NCI-H345 (cell line): ENCODE measurements around the gene C22orf15.

Source experiments
- DNase-seq: peaks from one replicate; lab custom pipeline; 2025; lab: John Stamatoyannopoulos, UW

C22orf15 gene

DNA sequence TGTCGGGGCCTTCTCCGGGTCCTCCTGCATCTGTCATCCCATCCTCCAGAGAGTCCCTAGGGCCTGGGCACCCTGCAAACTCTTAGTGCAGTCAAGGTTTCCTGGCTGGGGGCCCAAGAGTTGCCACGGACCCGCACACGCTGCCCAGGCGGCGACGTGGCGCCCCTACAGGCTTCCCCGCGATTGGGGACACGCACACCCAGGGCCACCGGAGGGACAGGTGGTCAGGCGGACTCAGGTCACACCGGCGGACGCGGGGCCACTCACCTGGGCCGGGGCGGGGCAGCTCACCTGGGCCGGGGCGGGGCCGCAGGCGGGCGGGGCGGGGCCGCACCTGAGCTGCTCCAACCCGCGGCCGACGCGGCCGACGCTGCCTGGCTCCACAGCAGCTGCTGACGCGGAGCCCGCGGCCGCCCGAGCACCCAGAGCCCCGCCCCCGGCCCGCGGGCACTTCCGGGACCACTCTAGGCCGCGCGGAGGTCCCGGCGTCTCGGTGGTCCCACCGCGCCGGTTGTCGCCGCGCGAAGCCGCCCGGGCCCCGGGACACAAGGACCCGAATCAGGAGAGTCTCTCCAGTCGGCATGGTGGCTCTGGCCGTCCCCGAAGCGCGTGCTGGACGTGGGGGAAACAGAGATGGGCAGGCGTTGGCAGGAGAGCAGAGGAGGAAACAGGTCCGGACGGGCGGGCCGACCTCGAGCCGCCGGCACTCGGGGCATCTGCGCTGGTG, 11.9 kb upstream of the C22orf15 start, which contains the start of gene ZNF70:
Gene ZNF70 (minus strand): TSS at position 399 of the 727 bp plus-strand sequence. CDS start 5,972 bp downstream, outside the sequence.
- peak; percentile 97 for DNase-seq

DNA sequence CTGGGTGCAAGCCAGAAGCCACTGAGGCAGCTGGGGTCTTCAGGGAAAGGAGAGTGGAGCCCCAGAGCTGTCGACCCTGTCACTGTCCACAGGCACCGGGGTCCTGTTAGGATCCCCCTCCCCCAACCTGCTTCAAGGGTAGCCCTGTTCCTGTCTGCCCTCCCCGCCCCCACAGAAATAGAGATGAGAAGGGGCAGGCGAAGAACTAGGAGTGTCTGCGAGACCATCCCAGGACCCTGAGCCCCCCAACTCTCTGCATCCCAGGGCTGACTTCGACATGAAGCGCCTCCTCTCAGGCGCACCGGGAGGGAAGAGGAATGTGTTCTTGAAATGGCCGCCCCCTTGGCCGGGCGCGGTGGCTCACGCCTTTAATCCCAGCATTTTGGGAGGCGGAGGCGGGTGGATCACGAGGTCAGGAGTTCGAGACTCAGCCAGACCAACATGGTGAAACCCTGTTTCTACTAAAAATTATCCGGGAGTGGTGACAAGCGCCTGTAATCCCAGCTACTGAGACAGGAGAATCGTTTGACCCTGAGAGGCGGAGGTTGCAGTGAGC, 11.3 kb upstream of the C22orf15 start:
- peak; percentile 43 for DNase-seq

DNA sequence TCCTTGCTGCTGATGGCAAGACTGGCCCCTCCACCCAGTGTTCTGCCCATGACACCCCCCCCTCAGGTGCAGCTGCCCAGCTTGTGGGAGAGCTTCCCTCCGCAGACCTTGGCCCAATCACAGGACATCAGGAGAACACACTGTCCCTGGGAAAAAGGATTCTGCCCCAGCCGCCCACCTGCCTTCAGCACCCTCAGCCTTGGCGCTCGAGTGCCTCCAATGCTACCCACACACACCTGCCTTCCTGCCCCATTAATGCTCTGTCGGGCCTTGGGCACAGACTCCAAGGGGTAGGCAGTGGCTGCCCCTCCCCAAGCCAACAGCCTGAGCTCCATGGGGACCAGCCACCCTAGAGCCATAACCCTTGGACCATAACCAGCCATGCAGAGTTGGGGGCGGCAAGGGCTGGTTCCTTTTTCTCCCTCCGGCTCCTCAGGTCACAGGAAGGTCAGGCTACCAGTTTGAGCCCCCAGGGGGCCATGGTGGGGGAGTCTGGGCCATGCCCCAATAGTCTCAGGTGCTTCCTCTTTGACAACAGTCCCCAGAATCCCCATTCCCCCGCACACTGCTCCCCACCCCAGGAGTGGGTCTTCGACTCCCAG, 10.6 kb upstream of the C22orf15 start:
- DNase-seq: no peak

DNA sequence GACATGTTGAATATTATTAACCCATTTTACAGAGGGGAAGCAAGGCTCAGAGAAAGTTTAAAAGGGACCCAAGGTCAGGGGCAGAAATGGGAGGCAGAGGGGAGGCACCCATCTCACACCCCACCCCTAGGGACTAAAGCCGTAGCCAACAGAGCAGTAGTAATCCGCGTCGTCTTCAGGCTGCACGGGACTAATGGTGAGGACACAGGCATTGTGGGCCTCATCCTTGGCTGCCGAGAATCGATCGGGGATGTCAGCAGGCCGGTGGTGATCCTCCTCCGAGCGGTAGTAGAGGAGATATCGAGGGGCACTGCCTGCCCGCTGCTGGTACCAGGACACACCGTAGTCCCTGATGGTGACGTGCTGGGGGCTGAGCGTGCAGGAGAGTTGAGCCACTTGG, 10.0 kb upstream of the C22orf15 start:
- DNase-seq: no peak

DNA sequence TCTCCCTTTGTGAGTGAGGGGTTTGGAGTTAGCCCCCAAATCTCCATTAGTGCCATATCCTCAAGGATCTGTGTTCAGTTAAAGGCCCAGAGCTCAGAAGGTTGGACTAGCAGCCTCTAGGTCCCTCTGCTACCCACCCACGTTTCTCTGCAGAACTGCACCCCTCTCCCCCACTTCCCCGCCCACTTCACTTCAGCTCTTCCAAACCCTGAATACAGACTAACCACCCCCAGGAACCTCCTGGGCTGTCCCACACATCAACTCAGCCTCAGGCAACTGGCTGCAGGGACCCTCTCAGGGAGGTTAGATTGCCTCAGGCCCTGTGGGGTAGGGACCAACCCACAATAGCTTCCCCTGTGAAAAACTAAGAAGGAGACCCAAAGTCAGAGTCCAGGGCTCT, 9.4 kb upstream of the C22orf15 start:
- DNase-seq: no peak

DNA sequence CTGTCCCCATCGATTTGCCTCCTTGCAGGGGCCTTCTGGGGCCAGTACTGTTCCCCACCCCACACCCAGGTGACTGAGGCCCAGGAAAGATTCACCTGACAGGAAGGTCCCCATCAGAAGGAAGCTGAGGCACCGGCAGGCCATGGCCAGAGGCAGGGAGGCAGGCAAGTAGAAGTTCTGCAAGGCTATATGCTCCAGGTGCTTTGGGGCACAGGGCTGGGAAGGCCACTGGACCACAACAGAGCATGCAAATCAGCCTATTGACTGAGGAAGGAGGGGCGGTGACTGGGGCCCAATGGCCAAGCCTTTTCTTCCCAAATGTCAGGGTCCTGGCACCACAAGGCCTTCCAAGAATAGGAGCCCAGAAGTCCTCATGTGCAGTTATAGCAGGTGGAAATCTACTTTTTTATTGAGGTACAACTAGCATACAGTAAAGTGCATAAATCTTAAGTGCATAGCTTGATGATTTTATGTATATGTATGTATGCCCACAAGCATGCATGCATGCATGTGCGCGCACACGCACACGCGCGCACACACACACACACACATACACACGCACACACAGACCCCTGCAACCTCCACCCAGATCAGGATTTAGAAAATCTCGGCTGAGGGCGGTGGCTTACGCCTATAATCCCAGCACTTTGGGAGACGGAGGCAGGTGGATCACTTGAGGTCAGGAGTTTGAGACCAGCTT, 8.4 kb upstream of the C22orf15 start, which contains the start of gene VPREB3:
Gene VPREB3 (minus strand): TSS at position 206 of the 700 bp plus-strand sequence. CDS start 62 bp downstream, at position 144.
- no peak for DNase-seq

DNA sequence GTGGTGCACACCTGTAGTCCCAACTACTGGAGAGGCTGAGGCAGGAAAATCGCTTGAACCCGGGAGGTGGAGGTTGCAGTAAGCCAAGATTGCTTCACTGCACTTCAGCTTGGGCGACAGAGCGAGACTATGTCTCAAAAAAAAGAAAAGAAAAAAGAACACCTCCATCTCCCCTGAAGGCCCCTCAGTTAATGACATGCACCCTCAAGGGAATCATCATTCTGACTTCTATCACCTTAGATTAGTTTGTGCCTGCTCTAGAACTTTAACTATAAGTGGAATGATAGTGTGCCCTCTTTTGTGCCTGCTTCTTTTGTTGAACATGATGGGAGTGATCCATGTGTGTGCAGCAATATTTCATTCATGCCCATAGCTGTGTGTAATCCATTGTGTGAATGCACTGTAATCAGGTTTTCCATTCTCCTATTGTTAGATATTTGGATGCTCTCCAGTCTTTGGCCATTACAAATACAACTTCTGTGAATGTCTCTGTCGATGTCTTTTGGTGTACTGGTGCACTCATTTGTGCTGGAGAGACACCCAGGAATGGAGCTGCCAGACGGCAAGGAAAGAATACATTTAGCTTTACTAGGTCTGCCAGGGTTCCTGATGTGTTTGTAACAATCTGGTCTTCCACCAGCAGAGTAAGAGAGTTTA, 7.7 kb upstream of the C22orf15 start:
- DNase-seq: peak; percentile 83

DNA sequence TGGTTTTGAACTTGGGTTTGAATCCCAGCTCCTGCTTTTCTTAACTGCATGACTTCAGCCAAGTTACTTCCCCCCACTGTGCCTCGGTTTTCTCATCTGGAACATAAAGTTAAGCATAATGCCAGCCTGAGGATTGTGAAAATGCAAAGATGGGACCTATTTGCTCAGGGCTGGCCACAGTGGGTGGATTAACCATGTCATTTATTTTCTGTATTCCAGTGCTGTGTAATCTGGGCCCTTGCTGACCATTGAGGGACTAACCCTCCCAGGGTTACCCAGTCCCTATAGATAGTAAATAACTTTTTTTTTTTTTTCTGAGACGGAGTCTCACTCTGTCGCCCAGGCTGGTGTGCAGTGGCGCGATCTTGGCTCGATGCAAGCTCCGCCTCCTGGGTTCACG, 7.1 kb upstream of the C22orf15 start:
- no peak for DNase-seq

DNA sequence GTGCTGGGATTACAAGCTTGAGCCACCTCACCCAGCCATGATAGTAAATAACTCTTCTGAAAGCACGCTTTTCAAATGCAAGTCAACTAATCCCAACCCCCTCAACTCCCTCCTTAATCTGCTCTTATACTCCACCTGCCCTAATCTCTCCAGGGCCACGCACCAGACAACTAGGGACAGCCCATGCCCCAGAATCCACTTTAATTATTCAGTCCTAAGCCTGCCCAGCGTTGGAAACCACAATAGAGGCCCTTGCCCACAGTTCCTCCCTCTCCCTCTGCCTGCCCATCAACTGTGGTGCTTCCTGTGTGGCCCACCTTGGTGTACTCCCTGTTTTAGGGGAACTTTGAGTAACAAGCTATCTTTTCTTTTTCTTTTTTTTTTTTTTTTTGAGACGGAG, 5.9 kb upstream of the C22orf15 start:
- DNase-seq: no peak

DNA sequence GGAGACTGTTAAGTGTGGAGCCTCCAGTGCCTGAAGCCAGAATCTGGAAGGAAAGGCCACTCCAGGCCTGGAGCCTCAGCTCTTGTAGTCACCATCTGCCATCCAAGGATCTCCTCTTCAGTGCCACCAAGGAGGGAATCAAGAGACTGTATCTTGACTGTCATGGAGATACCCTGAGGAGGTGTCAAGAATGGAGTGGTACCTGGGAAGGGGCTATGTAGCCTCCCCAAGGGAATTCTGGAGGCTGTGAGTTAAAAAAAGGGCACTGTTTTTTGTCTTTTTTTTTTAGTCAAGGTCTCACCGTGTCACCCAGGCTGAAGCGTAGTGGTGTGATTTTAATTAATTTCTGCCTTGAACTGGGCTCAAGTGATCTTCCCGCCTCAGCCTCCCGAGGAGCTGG, 3.2 kb upstream of the C22orf15 start:
- DNase-seq: no peak

DNA sequence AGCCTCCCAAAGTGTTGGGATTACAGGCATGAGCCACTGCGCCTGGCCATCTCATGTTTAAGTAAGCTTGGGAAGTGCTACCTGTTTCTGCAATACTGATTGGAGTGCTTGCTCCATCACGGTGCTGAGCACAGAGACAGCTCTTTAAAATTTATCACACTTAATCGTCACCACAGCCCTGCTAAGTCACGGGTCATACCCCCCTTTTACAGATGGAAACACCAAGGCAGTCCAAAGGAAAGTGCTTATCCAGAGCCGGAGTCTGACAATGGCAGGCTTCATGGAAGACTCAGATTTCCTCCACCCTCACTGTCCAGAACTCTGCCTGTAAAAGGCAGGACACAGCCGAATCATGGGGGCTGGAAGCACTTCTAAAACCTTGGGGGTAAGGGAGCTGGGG, 2.7 kb upstream of the C22orf15 start:
- no peak for DNase-seq

DNA sequence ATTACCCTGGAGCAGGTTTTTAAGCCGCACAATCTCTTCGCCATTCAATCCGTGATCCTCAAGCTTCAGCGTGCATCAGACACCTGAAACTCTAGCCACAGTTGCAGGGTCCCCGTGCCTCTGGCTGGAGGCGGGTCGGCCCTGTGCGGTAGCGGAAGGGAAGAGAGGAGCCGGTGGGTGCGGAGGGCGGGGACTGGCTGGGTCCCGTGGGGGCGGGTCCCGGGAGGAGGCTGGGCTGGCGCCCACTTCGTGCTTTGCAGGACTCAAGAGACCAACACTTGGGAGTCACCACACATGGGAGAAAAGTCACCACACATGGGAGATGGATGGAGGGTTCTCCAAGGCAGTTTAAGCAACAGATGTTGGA, 772 bp downstream of the C22orf15 start:
- DNase-seq: no peak

DNA sequence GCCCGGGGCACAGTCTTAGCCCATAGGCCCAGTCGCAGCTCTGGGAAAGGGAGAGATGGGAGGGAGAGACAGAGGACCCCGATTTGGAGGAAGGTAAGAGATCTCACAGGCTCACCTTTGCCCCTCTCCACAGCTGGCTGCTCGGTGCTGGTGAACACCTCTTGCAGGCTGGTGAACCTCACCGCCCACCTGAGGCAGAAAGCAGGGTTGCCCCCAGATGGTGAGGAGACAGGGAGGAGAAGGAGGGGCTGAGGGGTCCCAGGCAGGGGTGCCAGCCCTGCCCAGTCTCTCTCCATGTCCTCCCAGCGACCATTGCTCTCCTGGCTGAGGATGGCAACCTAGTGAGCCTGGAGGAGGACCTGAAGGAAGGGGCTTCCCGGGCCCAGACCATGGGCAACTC, 1.2 kb downstream of the C22orf15 start:
- DNase-seq: no peak

DNA sequence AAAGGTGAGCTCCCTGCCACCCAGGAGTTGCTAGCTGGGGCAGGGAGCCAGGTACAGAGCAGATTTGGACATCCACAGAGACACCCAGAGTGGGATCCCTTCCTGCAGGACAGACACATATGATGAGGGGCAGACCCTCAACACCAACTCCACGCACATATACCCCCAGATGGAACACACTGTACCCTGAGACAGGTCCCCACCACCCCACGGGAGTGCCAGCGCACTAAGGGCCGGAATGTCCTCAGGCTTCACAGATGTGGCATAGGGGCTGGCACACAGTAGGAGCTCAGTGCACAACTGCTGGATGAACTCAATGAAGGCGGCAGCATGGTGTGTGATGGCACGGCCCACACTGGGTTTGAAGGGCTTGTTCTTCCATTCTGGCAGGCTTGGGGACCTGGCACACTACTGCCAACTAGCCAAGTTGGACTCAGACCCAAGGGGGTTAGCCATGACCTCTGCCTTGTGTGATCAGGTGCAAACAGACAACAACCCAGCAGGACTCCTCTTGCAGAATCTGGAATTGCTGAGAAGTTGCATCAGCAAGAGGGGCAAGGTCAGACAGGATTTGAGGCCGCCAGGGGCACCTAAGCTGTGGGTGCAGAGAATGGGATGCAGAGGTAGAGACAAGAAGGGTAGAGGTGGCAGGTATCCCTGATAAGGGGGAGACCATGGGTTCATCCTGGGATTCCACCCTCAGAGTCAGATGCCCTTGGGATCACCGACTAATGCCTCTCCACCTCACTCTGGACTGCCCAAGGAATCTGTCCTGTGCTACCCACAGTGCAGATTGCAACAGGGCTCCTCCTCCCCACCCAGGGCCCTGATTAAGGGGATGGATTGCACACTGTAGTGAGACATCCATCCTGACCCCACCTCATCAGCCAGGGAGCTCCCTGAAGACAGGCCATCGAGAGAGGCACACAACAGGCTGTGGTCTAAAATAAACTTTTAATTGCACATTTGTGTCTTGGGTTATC, 2.4 kb downstream of the C22orf15 start:
- no peak for DNase-seq

DNA sequence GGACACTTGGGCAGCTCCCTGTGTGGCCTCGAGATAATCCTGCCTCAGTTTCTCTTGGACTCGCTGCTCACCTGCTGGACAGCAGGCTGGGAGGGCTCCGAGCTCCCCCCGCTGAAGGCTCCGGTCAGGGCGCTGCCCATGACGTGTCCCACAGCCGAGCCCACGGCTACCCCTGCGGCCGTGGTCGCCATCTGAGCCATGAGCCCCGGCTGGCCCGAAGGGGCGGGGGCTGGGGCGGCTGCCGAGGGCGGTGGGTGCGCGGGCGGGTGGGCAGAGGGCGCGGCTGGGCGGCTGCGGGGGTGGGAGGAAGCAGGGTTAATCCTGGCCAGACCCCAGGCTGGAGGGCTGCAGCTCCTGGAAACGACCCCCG, 4.5 kb downstream of the C22orf15 start:
- no peak for DNase-seq

DNA sequence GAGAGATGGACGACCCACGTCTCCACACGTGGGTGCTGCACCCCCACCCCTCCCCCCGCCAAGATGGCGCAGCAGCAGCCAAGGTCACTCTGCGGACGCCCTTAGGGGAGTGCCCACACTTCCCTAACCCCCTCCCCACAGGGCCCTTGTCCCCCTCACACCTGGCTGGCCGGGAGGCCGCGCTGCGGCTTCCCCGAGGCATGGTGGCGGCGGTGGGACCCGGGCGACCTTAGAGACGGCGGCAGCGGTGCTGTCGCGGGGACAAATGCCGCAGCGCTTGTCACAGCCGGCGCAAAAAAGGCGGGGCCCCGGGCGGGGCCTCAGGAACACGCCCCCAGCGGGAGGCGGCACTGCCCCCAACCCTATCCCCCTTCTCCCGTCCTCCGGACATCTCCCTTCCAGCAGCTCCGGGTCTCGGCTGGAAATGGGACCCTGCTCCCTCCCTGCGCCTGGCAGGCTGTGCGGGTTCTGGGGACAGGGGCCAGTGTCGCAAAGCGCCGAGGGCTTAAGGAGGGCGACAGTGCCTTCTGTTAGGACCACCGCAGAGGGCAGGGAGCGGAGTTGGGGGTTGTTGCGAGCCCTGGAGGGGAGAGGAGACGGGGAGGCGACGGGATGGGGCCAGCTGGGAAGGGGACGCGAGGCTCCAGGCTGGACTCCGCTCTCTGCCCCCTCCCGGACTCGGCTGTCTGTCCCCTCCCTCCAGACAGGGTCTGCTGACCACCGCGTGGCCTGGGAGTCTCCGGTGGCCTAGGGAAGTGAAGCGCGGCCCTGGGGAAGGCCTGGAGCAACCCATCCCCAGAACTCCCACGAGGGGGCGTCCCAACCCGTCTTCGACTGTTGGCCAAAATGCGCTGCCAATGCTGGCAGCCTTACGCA, 5.1 kb downstream of the C22orf15 start, which contains the start of gene CHCHD10:
Gene CHCHD10 (minus strand): TSS at position 300 of the 876 bp plus-strand sequence. CDS start 98 bp downstream, at position 202.
- DNase-seq: peak; percentile 89

DNA sequence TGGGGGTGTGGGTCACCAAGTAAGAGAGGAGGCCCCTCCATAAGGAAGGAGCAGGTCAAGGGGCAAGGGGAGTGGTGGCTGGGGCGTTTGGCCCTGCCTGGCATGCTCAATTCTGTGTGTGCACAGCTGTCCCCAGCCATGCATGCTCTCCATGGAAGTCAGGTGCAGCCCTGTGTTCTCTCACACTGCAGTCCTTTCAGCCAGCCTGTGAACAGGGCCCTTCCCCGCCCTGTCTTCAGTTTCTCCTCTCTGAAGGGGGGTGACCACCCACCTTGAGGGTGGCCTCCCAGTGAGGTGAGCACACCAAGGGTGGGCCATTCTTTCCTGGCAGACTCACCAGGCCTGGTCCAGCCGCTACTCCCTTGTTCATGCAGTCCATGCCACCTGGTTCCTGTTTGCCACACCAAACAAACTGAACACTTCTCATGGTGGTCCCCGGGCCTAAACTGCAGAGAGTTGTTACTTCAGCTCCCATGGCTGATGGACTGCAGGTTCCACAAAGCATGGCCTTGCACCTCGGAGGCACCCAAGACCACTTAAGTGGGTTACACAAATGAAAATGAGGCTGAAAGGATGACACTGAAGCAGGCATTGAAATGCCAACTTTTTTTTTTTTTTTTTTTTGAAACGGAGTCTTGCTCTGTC, 6.7 kb downstream of the C22orf15 start:
- DNase-seq: peak; percentile 70

DNA sequence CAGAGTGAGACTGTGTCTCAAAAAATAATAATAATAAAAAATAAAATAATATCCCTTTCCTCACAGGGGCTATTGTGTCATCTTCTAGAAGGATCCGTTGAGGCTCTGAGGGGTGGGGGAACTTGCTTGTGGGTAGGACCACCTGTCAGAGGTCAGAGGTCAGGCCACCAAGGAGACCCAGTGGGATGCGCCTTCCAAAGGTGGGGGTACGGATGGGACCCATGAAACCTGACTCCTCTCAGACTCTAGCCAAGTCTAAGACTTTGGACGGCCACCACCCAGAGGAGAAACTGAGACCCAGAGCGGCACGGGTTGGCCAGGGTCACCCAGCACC, 9.5 kb downstream of the C22orf15 start:
- DNase-seq: no peak

DNA sequence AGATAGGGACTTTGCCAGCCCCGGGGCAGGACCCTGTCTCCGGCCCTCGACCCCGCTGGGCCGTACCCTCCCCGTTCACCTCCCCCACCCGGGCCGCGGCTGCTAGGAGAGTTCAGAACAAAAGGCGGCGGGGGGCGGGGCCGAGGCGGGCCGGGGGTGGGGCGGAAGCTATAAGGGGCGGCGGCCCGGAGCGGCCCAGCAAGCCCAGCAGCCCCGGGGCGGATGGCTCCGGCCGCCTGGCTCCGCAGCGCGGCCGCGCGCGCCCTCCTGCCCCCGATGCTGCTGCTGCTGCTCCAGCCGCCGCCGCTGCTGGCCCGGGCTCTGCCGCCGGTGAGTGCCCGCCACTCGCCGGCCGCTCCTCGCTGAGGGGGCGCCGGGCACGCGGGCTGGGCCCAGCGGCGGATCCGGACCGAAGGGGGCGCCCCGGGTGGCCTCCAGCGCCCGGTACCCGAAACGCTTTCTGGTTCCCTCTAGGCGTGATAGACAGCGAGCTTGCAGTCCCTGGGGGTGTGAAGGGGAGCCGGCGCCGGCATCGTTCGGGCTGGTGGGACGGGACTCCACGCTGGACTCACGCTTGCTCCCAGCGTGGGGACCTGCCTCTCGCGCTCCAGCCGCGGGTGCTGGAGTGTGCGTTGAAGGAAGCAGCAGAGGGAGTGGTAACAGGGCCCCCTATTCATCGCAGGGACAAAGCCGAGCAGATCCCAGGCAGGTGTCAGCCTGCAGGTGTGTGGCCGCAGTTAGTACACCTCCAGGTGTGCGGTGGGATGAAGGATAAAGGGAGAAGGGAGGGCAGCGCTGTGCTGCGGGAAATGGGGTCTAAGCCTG, 10.1 kb downstream of the C22orf15 start, which contains the start of gene MMP11:
Gene MMP11 (plus strand): TSS at position 201 of the 825 bp plus-strand sequence. CDS start 22 bp downstream, at position 223.
- peak; percentile 66 for DNase-seq
